HT1080 (cell line): ENCODE measurements around the gene KNCN. TPM values are rescaled to one million over a fixed set of nuclear protein-coding genes. Genes with fewer than 3 reads are reported as not detected.
A peak's percentile ranks its signal among the peaks of the same experiment; 100 is the strongest.

Source experiments
- DNase-seq: peaks from one replicate; pipeline ENCODE4 v3.0.0-alpha.2; 2015; ENCODE audit warnings: low read depth
- total RNA-seq: library from RNA; depleted of rRNA; stranded (reverse); fragments of >200 nt; shearing (Covaris generic); gene quantifications from 2 replicates; pipeline ENCODE4 v1.2.3, GENCODE V29; 2014

Gene KNCN
- total RNA-seq, 1 experiment from 2014 or later: not detected

GRCh38 chr1:46569884-46570725 lies 18.7 kb upstream of the KNCN start:
- DNase-seq: no peak

GRCh38 chr1:46569116-46569515 lies 17.7 kb upstream of the KNCN start:
- DNase-seq: no peak

GRCh38 chr1:46568461-46568891 lies 17.0 kb upstream of the KNCN start:
- no peak for DNase-seq

GRCh38 chr1:46563341-46563740 lies 11.9 kb upstream of the KNCN start:
- DNase-seq: no peak

- DNase-seq: no peak
Measured at GRCh38 chr1:46562498-46562897, 11.1 kb upstream of the KNCN start.

GRCh38 chr1:46558966-46559365 lies 7.5 kb upstream of the KNCN start:
- no peak for DNase-seq

GRCh38 chr1:46558141-46558963 lies 6.9 kb upstream of the KNCN start:
- DNase-seq: no peak

- DNase-seq: no peak
Measured at GRCh38 chr1:46557403-46557802, 6.0 kb upstream of the KNCN start.

- peak; percentile 88 for DNase-seq
Measured at GRCh38 chr1:46556822-46557221, 5.4 kb upstream of the KNCN start.

GRCh38 chr1:46555826-46556619 lies 4.6 kb upstream of the KNCN start:
- DNase-seq: no peak

GRCh38 chr1:46554597-46555381 lies 3.3 kb upstream of the KNCN start:
- DNase-seq: no peak

GRCh38 chr1:46554236-46554596 lies 2.8 kb upstream of the KNCN start:
- DNase-seq: no peak

GRCh38 chr1:46553506-46553905 lies 2.1 kb upstream of the KNCN start:
- DNase-seq: no peak

GRCh38 chr1:46552357-46553237 lies 1.1 kb upstream of the KNCN start:
- no peak for DNase-seq

GRCh38 chr1:46550751-46551231 lies 656 bp downstream of the KNCN start:
- DNase-seq: no peak

- peak; percentile 39 for DNase-seq
Measured at GRCh38 chr1:46549697-46550681, 1.5 kb downstream of the KNCN start.

GRCh38 chr1:46547481-46548383 lies 3.7 kb downstream of the KNCN start:
- DNase-seq: peak; percentile 48
